CD4-positive, alpha-beta T cell treated with Interferon alpha-2 for 1 hour (primary cell): ENCODE results near the gene ARFGEF2.

Source experiments
- DNase-seq, 2 donors: peaks; one replicate each; pipeline ENCODE4 v3.0.0-alpha.2; 2020 to 2022

The ARFGEF2 gene

DNA sequence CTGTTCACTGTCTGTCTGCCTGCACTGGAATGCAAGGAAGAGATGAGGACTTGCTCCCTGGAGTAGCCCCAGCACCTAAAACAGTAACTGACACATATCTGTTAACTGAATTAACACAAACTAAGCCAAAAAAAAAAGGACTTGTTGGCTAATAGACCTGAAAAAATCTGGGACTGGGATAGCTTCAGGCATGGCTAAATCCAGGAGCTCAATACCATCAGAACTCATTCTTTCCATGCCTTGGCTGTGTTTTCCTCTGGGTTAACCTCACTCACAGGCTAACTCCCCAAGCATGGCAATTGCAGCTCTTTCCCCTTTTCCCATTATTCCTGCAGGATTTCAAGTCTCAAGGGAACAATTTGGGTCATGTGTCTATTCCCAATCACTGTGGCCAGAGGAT is 21.6 kb upstream of the ARFGEF2 start:
- no peak for DNase-seq

DNA sequence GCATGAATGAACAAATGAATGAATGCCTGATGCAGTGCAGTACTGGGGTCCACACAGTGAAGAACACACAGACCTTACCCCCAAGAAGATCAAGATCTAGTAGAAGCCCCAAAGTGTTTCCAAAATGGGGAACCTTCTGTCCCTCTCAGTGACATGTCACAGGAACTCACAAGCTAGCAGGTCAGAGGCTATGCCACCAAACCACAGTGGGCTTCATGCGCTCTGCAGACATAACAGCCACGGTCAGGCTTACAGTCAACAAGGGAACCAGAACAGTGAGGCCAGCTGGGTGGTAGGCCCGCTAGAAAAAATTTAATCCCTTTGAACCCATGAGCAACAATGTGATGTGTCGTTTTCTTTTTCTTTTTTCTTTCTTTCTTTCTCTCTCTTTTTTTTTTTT is 20.2 kb upstream of the ARFGEF2 start:
- no peak for DNase-seq

DNA sequence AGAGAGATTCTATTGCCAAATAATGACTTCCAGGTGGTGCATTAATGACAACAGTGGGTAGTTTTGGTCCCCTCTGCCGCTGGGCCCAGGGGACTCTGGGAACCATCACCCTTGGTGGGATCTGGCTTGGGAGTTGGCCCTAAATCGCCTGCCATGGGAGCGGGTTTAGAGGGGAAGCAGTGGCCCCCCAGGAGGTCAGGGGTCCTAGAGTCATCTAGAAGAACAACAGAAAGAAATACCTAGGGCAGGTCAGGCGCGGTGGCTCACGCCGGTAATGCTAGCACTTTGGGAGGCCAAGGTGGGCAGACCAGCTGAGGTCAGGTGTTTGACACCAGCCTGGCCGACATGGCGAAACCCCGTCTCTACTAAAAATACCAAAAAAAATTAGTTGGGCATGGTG is 17.8 kb upstream of the ARFGEF2 start:
- DNase-seq: no peak

DNA sequence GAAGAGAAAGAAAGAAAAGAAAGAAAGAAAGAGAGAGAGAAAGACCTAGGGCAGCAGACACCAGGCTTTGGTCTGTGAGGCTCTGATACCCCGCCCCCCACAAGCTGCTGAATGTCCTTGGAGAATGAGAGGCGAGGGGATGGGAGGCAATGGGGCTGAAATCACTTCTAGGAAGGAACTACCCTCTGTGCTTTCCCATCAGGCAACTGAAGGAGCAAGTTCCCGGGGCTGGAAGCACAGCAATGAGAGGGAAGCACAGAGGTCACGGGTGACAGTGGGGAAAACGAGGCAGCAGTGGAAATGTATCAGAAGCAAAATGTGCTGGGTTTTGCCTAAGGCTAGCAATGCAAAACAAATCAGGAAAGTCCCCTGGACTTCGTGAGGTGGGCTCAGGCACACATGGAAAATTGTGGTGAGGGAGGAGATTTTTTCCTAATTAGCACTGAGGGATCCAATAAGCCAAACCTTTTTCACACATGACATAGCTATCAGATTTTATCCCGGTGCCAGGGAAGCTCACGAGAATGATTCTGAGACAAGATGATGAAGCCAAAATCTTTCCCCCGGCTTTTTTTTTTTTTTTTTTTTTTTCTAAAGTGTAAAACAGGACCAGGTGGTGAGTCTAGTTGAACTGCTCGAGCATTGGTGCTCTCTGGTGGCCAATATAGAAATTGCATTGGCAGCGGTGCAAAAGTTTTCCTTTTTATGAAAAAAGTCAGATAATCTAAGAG is 16.8 kb upstream of the ARFGEF2 start:
- DNase-seq: peak; percentile 67 to 79

DNA sequence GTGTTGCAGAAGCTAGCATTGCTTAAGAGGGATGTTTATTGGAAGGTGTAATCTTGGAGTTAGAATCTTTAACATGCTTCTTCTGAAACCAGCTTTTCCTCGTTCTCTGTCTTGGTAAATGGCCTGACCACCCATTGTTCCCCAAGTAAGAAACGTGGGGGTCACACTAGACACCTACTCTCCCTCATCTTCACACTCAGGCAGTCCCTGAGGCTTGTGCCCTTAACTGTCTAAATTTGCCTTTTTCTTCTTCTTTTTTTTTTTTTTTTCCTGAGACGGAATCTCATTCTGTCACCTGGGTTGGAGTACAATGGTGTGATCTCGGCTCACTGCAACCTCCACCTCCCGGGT is 16.2 kb upstream of the ARFGEF2 start:
- no peak for DNase-seq

DNA sequence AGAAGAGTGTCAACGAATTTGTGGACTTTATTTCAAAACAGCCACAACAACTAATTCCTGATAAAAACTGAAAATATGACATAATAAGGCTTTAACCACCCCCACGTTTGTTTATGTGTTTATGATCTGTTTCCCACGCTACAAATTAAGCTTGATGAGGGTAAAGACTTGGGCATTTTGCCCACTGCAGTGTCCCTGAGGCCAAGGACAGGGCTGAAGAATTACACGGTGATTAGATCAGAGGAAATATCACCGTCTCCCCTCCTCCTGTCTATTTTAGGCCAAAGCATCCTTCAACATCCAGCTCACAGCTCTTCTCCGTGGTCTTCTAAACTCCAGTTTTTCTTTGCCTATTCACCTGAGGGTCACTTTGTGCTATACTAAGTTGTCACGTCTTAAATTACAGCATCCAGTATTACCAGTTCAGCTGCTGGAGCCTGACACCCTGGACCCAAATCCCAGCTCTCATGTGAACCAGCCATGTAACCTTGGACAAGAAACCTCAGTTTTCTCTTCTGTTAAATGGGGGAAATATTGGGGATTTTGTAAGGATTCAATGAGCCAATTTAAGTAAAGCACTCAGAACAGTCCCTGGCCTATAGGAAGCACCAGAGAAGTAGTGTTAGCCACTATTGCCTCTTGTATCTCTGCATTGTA is 15.2 kb upstream of the ARFGEF2 start:
- no peak for DNase-seq

DNA sequence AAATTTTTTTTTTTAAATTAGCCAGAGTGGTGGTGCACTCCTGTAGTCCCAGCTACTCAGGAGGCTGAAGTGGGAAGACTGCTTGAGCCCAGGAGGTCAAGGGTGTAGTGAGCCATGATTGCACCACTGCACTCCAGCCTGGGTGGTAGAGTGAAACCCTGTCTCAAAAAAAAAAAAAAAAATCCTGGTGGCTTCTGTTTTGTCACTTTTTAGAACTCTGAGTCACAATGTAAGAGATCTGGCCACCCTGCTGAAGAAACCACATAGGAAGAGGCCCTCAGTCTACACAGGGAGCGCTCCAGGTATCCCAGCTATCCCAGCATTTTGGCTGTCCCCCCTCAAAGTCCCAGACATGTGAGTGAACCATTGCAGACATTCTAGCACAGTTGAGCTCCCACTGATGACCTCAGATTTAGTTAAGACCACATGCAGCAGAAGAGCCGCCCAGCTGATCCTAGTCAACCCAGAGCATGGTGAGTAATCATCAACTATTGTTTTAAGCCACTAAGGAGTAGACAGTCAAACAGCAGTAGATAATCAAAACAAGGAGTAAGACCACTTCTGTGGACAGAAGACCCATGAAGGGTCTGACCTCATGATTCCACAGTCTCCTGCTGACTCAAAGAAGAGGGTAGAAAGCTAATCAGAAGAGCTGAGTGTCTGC is 12.7 kb upstream of the ARFGEF2 start:
- DNase-seq: no peak

DNA sequence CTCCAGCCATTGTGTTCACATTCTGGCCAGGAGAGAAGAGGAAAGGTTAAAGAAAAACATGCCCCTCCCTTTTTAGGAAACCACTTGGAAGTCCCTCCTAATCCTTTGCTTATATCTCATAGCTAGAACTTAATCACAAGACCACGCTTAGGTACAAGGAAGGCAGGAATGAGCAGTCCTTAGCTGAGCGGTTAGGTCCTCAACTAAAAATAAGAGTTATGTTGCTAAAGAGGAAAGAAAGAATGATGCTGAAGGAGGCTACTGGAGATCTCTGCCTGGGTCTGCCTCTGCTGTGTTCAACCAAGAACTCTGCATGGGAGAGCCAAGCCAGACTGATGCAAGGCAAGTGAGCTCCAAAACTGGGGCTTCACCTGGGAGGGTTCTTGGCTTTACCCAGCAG is 11.6 kb upstream of the ARFGEF2 start:
- no peak for DNase-seq

DNA sequence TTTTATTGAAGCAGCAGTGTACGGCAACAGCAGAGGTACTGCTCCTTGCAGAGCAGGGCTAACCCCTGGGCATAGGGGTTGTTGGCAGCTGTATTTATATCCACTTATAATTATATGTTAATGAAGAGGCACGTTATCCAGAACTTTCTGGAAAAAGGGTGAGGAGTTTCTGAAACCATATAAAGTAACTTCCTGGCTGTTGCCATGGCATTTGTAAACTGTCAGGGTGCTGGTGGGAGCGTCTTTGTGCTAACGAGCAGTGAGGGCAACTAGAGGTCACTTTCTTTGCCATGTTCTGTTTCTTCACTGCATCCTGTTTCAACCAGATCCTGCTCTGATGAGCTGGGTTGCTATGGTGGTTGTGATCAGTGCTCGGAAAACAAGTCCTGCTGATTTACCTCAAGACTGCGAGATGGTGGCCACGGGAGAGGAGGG is 11.1 kb upstream of the ARFGEF2 start:
- peak; percentile 69 to 70 for DNase-seq

DNA sequence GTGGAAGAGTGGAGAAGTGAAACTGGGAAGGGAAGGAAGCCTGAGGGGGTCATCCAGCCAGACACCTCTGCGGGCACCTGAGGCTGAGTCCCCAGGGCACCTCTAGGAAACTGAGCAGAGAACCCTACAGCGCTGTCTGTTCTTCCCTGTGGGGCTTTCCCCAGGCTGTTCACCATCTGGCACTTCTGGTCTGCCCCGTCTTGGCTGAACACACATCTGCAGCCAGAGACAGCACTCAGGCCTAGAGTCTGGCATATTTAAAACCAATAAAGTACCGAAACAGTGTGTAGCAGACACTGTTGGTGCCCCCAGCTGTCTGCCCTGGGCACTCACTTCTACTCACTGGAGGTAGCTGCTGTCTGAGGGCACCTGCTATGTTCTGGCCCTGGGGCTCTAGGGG is 9.4 kb upstream of the ARFGEF2 start:
- DNase-seq: peak in 1 of 2 donors; percentile 55

DNA sequence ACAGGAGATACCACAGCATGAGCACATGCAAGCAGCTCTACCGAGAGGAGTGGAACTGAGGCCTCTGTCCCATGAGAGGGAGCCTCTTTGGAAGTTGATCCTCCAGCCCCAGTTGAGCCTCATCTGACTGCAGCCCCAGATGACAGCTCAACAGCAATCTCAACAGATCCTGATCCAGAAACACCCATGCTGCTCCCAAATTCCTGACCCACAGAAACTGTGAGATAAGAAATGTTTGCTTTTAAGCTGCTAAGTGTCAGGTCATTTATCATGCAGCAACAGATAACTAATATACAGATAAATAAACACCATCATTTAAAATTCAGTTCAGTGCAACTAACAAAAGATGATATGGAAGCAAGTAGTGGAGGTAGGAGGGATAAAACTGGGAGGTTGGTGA is 4.8 kb upstream of the ARFGEF2 start:
- no peak for DNase-seq

DNA sequence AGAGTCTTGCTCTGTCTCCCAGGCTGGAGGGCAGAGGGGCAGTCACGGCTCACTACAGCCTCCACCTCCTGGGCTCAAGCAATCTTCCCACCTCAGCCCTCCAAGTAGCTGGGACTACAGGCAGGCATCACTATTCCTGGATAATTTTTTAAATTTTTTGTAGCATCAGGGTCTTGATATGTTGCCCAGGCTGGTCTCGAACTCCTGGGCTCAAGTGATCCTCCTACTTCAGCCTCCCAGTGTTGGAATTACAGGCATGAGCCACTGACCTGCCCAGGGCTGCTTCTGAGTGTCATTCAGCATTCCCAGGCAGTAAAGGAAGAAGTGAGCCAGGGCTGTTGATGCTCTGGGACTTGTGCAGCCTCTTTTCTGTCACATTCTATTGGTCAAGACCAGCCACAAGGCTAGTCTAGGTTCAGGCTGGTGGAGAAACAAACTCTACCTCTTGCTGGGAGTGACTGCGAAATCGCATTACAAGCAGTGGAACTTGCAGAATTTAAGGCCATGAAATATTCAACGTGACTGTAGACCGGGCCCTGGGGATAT is 2.1 kb upstream of the ARFGEF2 start:
- DNase-seq: no peak

DNA sequence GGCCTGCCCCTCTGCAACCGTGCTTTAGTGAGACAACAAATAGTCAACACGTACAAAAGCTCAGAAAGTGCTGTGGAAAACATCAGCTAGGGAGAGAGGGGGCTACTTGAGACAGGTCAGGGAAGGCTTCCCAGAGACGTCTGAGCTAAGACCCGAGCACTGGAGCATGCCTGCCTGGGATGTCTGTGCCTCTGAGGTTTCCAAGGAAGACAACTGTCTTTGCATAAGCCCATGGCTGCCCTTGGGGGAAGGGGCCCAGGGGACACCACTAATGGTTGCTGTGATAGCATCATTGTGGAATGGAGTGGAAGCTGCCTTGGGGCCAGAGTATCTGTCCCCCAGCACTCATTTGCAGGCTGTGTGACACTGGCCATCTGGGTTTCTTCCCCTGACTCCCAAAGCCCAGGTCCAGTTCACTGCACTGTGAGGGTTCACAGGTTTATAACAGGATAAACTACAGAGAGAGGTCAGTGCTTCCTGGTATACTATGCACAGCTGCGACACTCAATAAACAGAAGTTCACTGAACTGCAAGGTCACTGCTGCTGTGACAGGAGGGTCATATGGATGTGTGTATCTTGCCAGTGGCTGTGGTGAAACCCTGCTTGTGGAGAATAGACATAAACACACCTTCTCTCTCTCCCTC is 1.5 kb upstream of the ARFGEF2 start:
- DNase-seq: peak in 1 of 2 donors; percentile 33

DNA sequence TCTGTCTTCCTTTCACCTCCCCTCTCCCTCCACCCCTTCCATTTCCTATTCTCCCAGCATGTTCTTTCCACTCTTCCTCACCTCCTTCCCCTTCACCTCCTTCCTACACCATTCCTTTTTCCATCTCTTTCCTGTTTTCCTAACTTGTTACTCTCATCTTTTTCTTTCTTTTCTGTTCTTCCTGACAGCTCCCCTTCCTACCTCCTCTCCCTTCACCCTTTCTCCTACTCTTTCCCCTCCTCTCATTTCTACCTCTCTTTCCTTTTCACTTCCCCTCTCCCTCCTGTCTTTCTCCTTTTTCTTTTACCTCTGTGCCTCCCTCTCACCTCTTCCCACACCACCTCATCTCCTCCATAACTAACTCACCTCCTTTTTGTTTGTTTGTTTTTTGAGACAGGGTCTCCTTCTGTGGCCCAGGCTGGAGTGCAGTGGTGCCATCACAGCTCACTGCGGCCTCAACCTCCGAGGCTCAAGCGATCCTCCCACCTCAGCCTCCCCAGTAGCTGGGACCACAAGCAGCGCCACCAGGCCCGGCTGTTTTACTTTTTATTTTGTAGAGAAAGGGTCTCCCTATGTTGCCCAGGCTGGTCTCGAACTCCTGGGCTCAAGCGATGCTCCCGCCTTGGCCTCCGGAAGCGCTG is 864 bp upstream of the ARFGEF2 start:
- peak in 1 of 2 donors; percentile 42 for DNase-seq

DNA sequence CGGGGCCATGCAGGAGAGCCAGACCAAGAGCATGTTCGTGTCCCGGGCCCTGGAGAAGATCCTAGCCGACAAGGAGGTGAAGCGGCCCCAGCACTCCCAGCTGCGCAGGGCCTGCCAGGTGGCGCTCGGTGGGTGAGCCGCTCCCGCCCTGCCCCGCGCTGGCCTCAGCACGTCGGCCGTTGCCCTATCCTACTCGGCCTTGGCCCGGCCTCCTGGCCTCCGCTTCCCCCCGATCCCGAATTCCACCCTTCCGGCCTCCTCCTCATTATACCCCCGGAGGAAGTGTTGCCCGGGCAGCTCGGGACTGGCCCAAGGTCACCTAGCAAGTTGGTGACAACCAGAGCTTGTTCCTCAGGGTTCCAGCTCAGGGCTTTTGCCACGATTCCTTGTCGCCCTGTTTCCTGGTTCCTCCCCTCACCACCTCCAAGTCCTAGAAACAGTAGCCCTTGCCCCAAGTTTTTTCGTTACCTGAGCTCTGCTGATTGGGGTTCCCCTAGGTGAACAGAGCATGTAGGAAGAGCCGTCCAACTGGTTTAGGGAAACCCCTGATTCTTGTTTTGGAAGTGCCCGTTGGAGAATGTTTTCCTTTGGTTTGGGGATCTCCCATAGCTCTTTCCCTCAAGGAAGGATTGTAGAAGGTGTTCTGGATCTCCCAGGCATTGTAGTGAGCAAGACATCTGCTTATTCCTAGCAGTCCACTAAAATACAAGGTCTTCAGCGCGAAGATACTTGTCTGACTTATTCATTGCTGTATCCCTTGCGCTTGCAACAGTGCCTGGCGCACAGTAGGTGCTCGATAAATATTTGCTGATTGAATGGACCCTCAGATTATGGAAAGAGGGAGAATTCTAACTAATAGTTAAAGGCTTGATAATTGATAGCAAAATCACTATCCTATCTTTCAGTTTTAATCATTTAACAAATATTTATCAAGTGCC is 641 bp downstream of the ARFGEF2 start:
- DNase-seq: peak in 1 of 2 donors; percentile 30

DNA sequence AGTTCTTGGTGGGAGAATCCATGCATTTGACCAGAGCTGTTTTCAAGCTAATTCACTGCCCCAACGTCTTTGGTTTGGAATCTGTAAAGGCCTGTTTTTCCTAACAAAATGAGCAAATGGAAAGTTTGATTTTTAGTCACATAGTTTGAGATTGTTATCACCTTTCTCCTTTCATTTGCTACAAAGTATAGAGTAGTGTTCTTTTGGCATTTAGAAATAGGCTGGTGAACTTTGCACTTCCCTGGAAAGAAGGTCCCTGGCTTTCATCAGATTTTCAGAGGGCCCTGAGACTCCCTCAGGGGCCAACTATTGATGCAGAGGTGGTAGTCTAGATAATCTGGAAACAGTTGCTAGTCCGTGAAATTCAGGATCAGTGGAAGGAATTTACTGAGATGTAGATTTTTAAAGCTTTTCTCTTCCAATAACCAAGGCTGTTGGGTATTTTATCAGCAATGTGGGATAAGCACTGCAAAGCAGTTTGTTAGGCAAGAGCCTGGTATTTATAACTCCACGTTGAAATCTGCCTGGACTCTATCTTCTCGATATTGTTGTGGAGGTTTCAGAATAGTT is 1.7 kb downstream of the ARFGEF2 start:
- DNase-seq: no peak

DNA sequence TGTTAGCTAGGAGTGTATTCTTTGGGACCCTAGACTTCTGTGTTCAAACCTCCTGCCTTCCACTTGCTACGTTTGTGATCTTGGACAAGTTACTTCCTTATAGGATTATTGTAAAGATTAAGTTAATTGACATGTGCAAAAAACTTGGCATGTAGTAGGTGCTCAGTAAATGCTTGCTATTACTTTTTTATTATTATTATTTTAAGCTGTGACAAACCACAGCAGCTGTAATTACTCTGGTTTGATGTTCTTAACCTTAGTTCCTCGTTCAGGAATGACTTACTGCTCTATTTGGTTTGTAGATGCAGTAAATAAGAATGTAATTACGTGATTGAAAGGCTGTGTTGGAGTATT is 3.2 kb downstream of the ARFGEF2 start:
- DNase-seq: no peak

DNA sequence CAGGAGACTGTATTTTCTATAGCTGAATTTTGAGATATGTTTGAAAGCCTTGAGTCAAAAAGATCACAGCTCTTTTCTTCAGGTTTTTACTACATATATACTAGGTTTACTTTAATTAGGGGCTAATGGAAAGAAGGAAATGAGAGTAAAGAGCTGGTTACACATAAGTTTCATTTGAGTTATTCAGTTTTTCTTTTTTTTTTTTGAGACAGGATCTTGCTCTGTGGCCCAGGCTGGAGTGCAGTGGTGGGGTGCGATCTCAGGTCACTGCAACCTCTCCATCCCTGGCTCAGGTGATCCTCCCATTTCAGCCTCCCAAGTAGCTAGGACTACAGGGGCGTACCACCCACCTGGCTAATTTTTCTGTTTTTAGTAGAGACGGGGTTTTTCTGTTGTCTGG is 4.8 kb downstream of the ARFGEF2 start:
- no peak for DNase-seq

DNA sequence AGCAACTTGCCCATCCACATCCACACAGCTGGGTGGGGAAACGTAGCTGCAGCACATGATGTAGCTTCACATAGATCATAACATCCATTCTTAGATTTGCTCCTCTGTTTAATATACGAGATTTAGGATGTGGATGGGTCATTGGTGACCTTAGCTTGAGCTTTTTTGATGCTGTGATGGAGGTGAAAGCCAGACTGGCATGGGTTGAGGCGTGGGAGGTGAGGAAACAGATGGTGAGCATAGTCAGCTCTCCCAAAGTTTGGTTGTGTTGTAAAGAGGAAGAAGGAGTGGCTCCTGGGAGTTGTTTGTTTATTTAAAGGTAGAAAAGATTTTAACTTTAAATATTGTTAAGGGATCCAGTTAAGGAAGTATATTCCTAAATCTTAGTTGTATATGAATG is 5.3 kb downstream of the ARFGEF2 start:
- no peak for DNase-seq

DNA sequence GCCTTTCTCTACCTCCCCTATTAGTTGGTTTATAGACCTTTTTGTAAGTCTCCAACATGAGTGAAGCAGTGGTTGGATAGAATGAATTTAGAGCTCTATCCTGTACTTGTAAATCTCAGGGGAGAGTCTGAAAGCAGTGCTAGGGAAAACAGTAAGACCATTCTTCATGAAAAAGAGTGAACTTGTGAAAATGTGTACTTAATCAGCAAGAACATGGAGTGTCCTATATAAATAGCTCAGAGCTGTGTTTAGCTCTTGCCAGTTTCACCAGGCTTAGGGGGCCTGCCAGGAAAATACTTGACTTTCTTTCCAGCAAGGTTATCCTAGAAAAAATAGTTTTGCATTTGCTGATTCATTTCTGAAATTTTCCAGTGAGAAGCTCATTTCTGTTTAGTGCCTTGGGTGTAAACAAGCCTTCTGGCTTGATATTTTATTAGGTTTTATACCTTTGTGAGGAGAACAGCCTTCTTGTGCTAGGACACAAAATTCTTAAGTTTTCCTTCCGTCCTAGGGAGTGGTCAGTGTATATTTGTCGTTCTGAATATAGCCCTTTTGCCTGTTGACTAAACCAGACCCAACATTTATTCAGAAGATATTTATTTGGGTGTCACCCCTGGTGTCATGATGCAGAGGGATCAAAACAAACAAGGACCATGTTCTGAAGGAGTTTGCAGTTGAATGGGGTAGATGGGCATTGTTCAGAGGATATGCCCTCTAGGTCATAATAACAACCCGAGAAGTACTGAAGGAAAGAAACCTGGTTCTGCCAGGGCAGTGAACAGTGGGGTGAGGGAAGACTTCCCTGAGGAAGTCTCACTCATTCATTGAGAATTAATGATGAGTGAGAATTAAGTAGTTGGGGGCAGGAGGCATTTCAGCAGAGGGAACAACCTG is 7.6 kb downstream of the ARFGEF2 start:
- DNase-seq: no peak
